CD4-positive, alpha-beta T cell (primary cell): Measurements from ENCODE around the gene LNPK. TPM values are rescaled to one million over a fixed set of nuclear protein-coding genes. Genes with fewer than 3 reads are reported as not detected.

Experiments
- ATAC-seq: fragments of 200-7000 bp; cut with Tn5 transposase; one replicate; pipeline ENCODE4 v1.10.0; 2022; ENCODE audit warnings: mild to moderate bottlenecking; ENCODE audit not compliant: poor library complexity
- CTCF ChIA-PET: fragments of 350-600 bp; sonication (Branson Sonifier 250); formaldehyde crosslinking; loops from one replicate; lab custom pipeline; 2021; ENCODE audit warnings: antibody characterized with exemption, inconsistent platforms; lab: Charles Lee
- POLR2A ChIA-PET: fragments of 350-600 bp; sonication (Branson Sonifier 250); formaldehyde crosslinking; loops from one replicate; lab custom pipeline; 2021; ENCODE audit warnings: antibody characterized with exemption, inconsistent platforms; lab: Charles Lee
- DNase-seq, 14 experiments: peaks; one replicate each; pipeline ENCODE4 v3.0.0-alpha.2; 2013 to 2020; ENCODE audit warnings: mixed read lengths in 2 of 14
- H3K27ac ChIP-seq, 2 donors: one replicate each; pipeline versions ENCODE4 v1.5.1 to v1.7.0; 2013; ENCODE audit warnings: low read length in 2 of 2, low read depth in 1 of 2, mild to moderate bottlenecking in 1 of 2
- H3K27me3 ChIP-seq, 2 experiments: 1 replicate in 1 of 2; 2 replicates in 1 of 2; pipeline versions ENCODE4 v1.6.1 to v1.7.0; 2013; ENCODE audit warnings: low read length in 2 of 2, control low read depth in 1 of 2, mild to moderate bottlenecking in 1 of 2, moderate library complexity in 1 of 2; ENCODE audit not compliant: insufficient read depth in 2 of 2, control insufficient read depth in 1 of 2
- H3K36me3 ChIP-seq: one replicate; pipeline ENCODE4 v1.6.1; 2013; ENCODE audit warnings: low read length, control low read depth; ENCODE audit not compliant: insufficient read depth
- H3K4me1 ChIP-seq: one replicate; pipeline ENCODE4 v1.6.1; 2013; ENCODE audit warnings: low read length, control low read depth; ENCODE audit not compliant: insufficient read depth
- H3K4me3 ChIP-seq: one replicate; pipeline ENCODE4 v1.5.1; 2013; ENCODE audit warnings: mild to moderate bottlenecking, low read length, moderate library complexity
- H3K9me3 ChIP-seq, 2 experiments: 1 replicate in 1 of 2; 2 replicates in 1 of 2; pipeline versions ENCODE4 v1.6.1 to v1.7.0; 2013; ENCODE audit warnings: low read length in 2 of 2, mild to moderate bottlenecking in 2 of 2, control low read depth in 1 of 2, moderate library complexity in 1 of 2; ENCODE audit not compliant: control insufficient read depth in 1 of 2, insufficient read depth in 1 of 2
- H3K27ac Mint-ChIP-seq: one replicate; pipeline ENCODE4 v1.8.0; 2020; ENCODE audit warnings: mixed read lengths
- H3K27me3 Mint-ChIP-seq: one replicate; pipeline ENCODE4 v1.8.0; 2021; ENCODE audit warnings: mixed read lengths
- H3K36me3 Mint-ChIP-seq: one replicate; pipeline ENCODE4 v1.8.0; 2021; ENCODE audit warnings: low read depth, mixed read lengths
- H3K4me1 Mint-ChIP-seq: one replicate; pipeline ENCODE4 v1.8.0; 2021; ENCODE audit warnings: low read depth, mixed read lengths
- H3K4me3 Mint-ChIP-seq: one replicate; pipeline ENCODE4 v1.8.0; 2020; ENCODE audit warnings: mild to moderate bottlenecking, mixed read lengths
- H3K9me3 Mint-ChIP-seq: one replicate; pipeline ENCODE4 v1.8.0; 2020; ENCODE audit warnings: mixed read lengths
- intact Hi-C, 2 experiments: fragments of 100-400 bp; cut with DNase I in 1 of 2; cut with micrococcal nuclease in 1 of 2; formaldehyde crosslinking; loops; one replicate each; pipeline versions ENCODE4 v1.15.1 to v1.9.0; 2023 to 2025; cut with DNase I, micrococcal nuclease
- total RNA-seq, 174 experiments: library from RNA in 2 of 174; stranded (reverse) in 2 of 174; gene quantifications; one replicate each; pipeline ENCODE4 v1.2.3 and lab custom pipeline; 2021 to 2026
- TF ChIP-seq, protein P1 (sequence below): fragments of 200-600 bp; IDR thresholded peaks from one replicate; pipeline ENCODE4 v1.8.0; 2022; ENCODE audit warnings: antibody characterized with exemption, mild to moderate bottlenecking

LNPK gene
- total RNA-seq, 2 experiments from 2014 or later = 12.7 to 15.8 TPM

DNA sequence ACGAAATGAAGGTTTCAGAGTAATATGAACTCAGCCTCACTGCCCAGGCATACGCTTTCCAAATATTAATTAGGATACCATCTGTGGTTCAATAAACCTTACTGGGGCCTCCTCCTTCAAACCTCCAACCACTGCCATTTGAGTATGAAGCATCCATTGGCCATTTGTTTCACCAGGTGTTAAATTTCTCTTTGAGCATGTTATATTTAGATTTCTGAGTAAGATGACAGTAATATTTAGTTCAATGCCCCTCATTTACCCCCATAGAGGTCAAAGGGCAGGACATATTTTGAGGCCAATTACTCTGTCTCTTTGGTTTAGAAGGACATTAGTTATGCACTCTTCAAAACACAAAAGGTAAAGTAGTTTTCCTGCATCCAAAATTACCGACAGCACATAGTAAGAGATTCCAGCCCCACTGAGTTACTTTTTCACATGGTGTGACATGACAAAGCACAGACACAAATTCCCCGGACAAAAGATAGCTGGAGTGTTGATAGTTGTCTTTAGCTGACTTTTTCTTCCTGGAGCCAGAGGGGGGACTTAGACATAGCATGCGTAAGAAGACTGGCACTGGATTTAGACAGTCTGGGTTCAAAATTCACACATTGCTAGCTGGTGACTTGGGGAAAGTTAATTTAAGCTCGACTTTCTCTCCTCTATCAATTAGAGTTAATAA lies 33.1 kb upstream of the LNPK start:
- Mint-ChIP-seq H3K4me1 (no peaks in the 10 kb centered on the region), H3K27ac (no peak overlapping the region), H3K36me3 (no peaks in the 10 kb centered on the region), H3K9me3 (no peaks in the 10 kb centered on the region), H3K27me3 (peaks cover 51% of the 10 kb centered on the region), H3K4me3 (no peak overlapping the region)
- no peak for ATAC-seq
- TF ChIP-seq, protein P1, sequence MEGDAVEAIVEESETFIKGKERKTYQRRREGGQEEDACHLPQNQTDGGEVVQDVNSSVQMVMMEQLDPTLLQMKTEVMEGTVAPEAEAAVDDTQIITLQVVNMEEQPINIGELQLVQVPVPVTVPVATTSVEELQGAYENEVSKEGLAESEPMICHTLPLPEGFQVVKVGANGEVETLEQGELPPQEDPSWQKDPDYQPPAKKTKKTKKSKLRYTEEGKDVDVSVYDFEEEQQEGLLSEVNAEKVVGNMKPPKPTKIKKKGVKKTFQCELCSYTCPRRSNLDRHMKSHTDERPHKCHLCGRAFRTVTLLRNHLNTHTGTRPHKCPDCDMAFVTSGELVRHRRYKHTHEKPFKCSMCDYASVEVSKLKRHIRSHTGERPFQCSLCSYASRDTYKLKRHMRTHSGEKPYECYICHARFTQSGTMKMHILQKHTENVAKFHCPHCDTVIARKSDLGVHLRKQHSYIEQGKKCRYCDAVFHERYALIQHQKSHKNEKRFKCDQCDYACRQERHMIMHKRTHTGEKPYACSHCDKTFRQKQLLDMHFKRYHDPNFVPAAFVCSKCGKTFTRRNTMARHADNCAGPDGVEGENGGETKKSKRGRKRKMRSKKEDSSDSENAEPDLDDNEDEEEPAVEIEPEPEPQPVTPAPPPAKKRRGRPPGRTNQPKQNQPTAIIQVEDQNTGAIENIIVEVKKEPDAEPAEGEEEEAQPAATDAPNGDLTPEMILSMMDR = no peak
- Histone ChIP-seq H3K36me3 (no peaks in the 10 kb centered on the region), H3K4me3 (no peak overlapping the region), H3K27me3 (peaks cover 3 to 11% of the 10 kb centered on the region in 2 experiments), H3K4me1 (no peaks in the 10 kb centered on the region), H3K27ac (no peak overlapping the region), H3K9me3 (no peaks in the 10 kb centered on the region)
- CTCF ChIA-PET = no interaction called here
- POLR2A ChIA-PET = no interaction called here
- intact Hi-C loops = no loop called here
- DNase-seq = no peak

DNA sequence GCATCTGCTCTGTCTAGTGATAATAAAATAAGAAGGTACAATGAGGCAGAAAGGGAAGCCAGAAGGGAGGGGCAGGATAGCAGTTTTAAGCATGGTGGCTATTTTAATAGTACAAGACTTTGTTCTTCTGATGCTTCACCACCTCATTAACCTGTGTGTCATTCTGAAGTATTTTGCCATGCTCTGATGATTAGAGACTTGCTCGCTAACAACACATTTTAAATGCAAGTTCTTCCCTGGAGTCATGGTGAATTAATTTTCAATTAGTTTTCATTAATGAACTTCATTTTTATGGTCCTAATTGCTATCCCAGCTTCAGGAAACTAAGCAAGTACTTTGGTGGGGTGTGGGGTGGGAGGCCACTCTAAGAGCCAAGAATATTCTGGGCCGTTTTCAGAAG lies 25.7 kb upstream of the LNPK start:
- ATAC-seq = no peak
- TF ChIP-seq, protein P1 = no peak
- no peak overlapping the region for H3K27ac Mint-ChIP-seq
- no peaks in the 10 kb centered on the region for H3K9me3 Mint-ChIP-seq
- no peaks in the 10 kb centered on the region for H3K9me3 ChIP-seq
- H3K27me3 ChIP-seq = peaks cover 3 to 25% of the 10 kb centered on the region in 2 experiments
- H3K27ac ChIP-seq = no peak overlapping the region
- no peaks in the 10 kb centered on the region for H3K36me3 ChIP-seq
- H3K27me3 Mint-ChIP-seq = peaks cover 51% of the 10 kb centered on the region
- no peaks in the 10 kb centered on the region for H3K36me3 Mint-ChIP-seq
- H3K4me1 Mint-ChIP-seq = no peaks in the 10 kb centered on the region
- no peak for DNase-seq
- no peak overlapping the region for H3K4me3 Mint-ChIP-seq
- no peaks in the 10 kb centered on the region for H3K4me1 ChIP-seq
- POLR2A ChIA-PET = no interaction called here
- CTCF ChIA-PET = no interaction called here
- no peak overlapping the region for H3K4me3 ChIP-seq
- intact Hi-C loops = no loop called here

DNA sequence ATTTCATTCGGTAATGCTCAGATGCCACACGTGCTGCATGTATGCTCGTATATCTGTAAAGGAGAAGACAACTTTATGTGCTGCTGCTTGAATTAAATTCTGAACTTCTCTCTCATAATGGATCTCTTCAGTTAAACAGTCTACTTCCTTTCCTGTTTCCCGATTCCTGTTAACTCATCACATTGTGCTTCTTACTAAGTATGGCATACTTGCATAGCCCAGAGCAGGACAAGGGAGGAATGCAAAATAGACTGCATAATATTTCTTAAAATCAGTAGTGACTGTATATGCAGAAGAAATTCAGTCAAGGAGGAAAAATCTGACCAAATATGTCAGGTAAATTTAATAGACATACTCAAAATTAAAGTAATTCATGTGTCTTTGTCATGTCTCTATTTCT lies 23.9 kb upstream of the LNPK start:
- Histone ChIP-seq H3K9me3 (no peaks in the 10 kb centered on the region), H3K36me3 (no peaks in the 10 kb centered on the region), H3K4me3 (no peak overlapping the region), H3K27me3 (peaks cover 7 to 28% of the 10 kb centered on the region in 2 experiments), H3K4me1 (no peaks in the 10 kb centered on the region), H3K27ac (no peak overlapping the region)
- H3K4me3 Mint-ChIP-seq = no peak overlapping the region
- H3K27me3 Mint-ChIP-seq = peaks cover 63% of the 10 kb centered on the region
- ChIA-PET POLR2A (no interaction called here), CTCF (no interaction called here)
- H3K9me3 Mint-ChIP-seq = no peaks in the 10 kb centered on the region
- no peak overlapping the region for H3K27ac Mint-ChIP-seq
- intact Hi-C loops = no loop called here
- TF ChIP-seq, protein P1 = no peak
- ATAC-seq (no peak), DNase-seq (no peak)
- H3K36me3 Mint-ChIP-seq = no peaks in the 10 kb centered on the region
- H3K4me1 Mint-ChIP-seq = no peaks in the 10 kb centered on the region
